K562 (cell line): Measurements from ENCODE around the gene RALGAPA2. TPM values are rescaled to one million over a fixed set of nuclear protein-coding genes. Genes with fewer than 3 reads are reported as not detected.

Experiments used
- ATAC-seq: fragments of 200-7000 bp; cut with Tn5 transposase; 3 replicates; pipeline ENCODE4 v1.9.1; 2020; ENCODE audit warnings: moderate library complexity
- BruUV-seq: library from RNA; stranded (reverse); fragments of 400-500 nt; replicated peaks from 2 replicates; lab custom pipeline; 2021; lab: Mats Ljungman, UMichigan
- CTCF ChIA-PET: fragments of 300-600 bp; formaldehyde crosslinking; extraction: SDS; loops from one replicate; lab custom pipeline; 2021; ENCODE audit warnings: low intra/inter-chr PET ratio; lab: Yijun Ruan, JAX
- POLR2A ChIA-PET: fragments of 300-600, 350-650 bp; sonication (Branson Sonifier 250); formaldehyde crosslinking; extraction: SDS; loops from one replicate; lab custom pipeline; 2021; ENCODE audit warnings: antibody characterized with exemption, inconsistent platforms; lab: Yijun Ruan, JAX
- DNase-seq, 4 experiments: peaks; one replicate each; pipeline versions ENCODE4 v3.0.0 to v3.0.0-alpha.2; 2011 to 2018; ENCODE audit warnings: low spot score in 3 of 4, mixed read lengths in 3 of 4; ENCODE audit errors: extremely low read depth in 1 of 4
- FAIRE-seq: peaks from 2 replicates; lab custom pipeline; 2011; peaks lifted over from hg19 to GRCh38; lab: Jason Lieb, UNC
- H2AFZ ChIP-seq: 2 replicates; pipeline ENCODE4 v1.6.0; 2011; ENCODE audit warnings: low read depth, low read length, control low read depth, inconsistent platforms
- H3K27ac ChIP-seq: fragments of 200-600 bp; 3 replicates; pipeline ENCODE4 v1.8.0; 2011; ENCODE audit warnings: low read depth, mild to moderate bottlenecking, control low read depth, inconsistent platforms, low read length, moderate library complexity, mixed read lengths; ENCODE audit errors: extremely low read depth
- H3K27me3 ChIP-seq, 2 experiments: fragments of 300-600 bp in 1 of 2; 2 replicates in 1 of 2; 3 replicates in 1 of 2; pipeline versions ENCODE4 v1.6.0 to v1.8.0; 2011; ENCODE audit warnings: inconsistent platforms in 2 of 2, low read length in 2 of 2, mild to moderate bottlenecking in 1 of 2, mixed read lengths in 1 of 2, moderate library complexity in 1 of 2; ENCODE audit not compliant: control insufficient read depth in 2 of 2, insufficient read depth in 2 of 2
- H3K36me3 ChIP-seq: fragments of 300-600 bp; 3 replicates; pipeline ENCODE4 v1.8.0; 2011; ENCODE audit warnings: mild to moderate bottlenecking, low read length, inconsistent platforms; ENCODE audit not compliant: control insufficient read depth, insufficient read depth
- H3K4me1 ChIP-seq, 2 experiments: fragments of 200-600 bp in 1 of 2; replicated peaks in 1 of 2; 2 replicates in 1 of 2; 3 replicates in 1 of 2; pipeline versions ENCODE4 v1.5.1 to v1.8.0; 2011; ENCODE audit warnings: inconsistent platforms in 2 of 2, low read length in 2 of 2, mild to moderate bottlenecking in 1 of 2, mixed read lengths in 1 of 2, moderate library complexity in 1 of 2; ENCODE audit not compliant: control insufficient read depth in 2 of 2, insufficient read depth in 2 of 2
- H3K4me2 ChIP-seq: 2 replicates; pipeline ENCODE4 v1.6.1; 2011; ENCODE audit warnings: low read length, control low read depth, inconsistent platforms, mixed read lengths; ENCODE audit not compliant: insufficient read depth
- H3K4me3 ChIP-seq: fragments of 200-600 bp; sonication (generic), shearing (Covaris generic); 2 replicates; pipeline ENCODE4 v1.5.1; 2016; ENCODE audit warnings: control low read depth, inconsistent platforms
- H3K79me2 ChIP-seq: fragments of 200-600 bp; 3 replicates; pipeline ENCODE4 v1.8.0; 2011; ENCODE audit warnings: low read length, inconsistent platforms; ENCODE audit not compliant: control insufficient read depth, insufficient read depth
- H3K9ac ChIP-seq, 2 experiments: 2 replicates each; pipeline versions ENCODE4 v1.6.0 to v1.6.1; 2011; ENCODE audit warnings: low read depth in 2 of 2, low read length in 2 of 2, control low read depth in 1 of 2, inconsistent platforms in 1 of 2, mild to moderate bottlenecking in 1 of 2, mixed read lengths in 1 of 2; ENCODE audit not compliant: insufficient read depth in 1 of 2
- H3K9me1 ChIP-seq: one replicate; pipeline ENCODE4 v1.6.0; 2011; ENCODE audit warnings: inconsistent platforms, mild to moderate bottlenecking, low read length, moderate library complexity; ENCODE audit not compliant: control insufficient read depth, insufficient read depth
- H3K9me3 ChIP-seq: replicated peaks from 2 replicates; pipeline ENCODE4 v1.5.1; 2011; ENCODE audit warnings: low read depth, low read length, inconsistent platforms; ENCODE audit not compliant: control insufficient read depth, insufficient read depth
- H4K20me1 ChIP-seq: replicated peaks from 2 replicates; pipeline ENCODE4 v1.6.1; 2011; ENCODE audit warnings: low read length, inconsistent platforms, mixed read lengths; ENCODE audit not compliant: control insufficient read depth, insufficient read depth
- ELF4 ChIP-seq: fragments of 450-650 bp; formaldehyde crosslinking; IDR thresholded peaks from 2 replicates; pipeline ENCODE4 v1.4.0; 2022; ENCODE audit warnings: missing genetic modification characterization
- ERF ChIP-seq: fragments of 450-650 bp; formaldehyde crosslinking; IDR thresholded peaks from 2 replicates; pipeline ENCODE4 v1.4.0; 2020; ENCODE audit warnings: mild to moderate bottlenecking, mixed read lengths
- HDAC1 ChIP-seq, 2 experiments: fragments of 450-650 bp; IDR thresholded peaks; 2 replicates each; pipeline ENCODE4 v1.6.1; 2016 to 2017; ENCODE audit warnings: inconsistent platforms in 1 of 2, mild to moderate bottlenecking in 1 of 2, moderate library complexity in 1 of 2
- HDAC3 ChIP-seq: fragments of 450-650 bp; IDR thresholded peaks from 2 replicates; pipeline ENCODE4 v1.6.1; 2018; ENCODE audit warnings: borderline replicate concordance, mild to moderate bottlenecking, moderate library complexity; ENCODE audit not compliant: partially characterized antibody
- KLF6 ChIP-seq: fragments of 250-450 bp; sonication (Bioruptor Pico); IDR thresholded peaks from 2 replicates; pipeline ENCODE4 v1.4.0; 2020; ENCODE audit warnings: mild to moderate bottlenecking, moderate library complexity, borderline replicate concordance
- MEF2D ChIP-seq: conservative IDR thresholded peaks from 2 replicates; pipeline ENCODE4 v1.6.1; 2016; ENCODE audit warnings: low read depth, missing genetic modification characterization, missing compliant biosample characterization
- NCOA6 ChIP-seq: fragments of 450-650 bp; IDR thresholded peaks from 2 replicates; pipeline ENCODE4 v1.6.1; 2017; ENCODE audit warnings: mild to moderate bottlenecking
- RBBP5 ChIP-seq: fragments of 200-600 bp; sonication (generic); IDR thresholded peaks from 2 replicates; pipeline ENCODE4 v1.6.1; 2012; ENCODE audit warnings: borderline replicate concordance, mild to moderate bottlenecking, low read length, control low read depth, inconsistent platforms; ENCODE audit not compliant: insufficient read depth, poor library complexity, severe bottlenecking
- SNRNP70 ChIP-seq: fragments of 200-400 bp; formaldehyde crosslinking; optimal IDR thresholded peaks from 2 replicates; pipeline ENCODE3; 2017; ENCODE audit warnings: low read depth, low read length
- THRAP3 ChIP-seq: fragments of 450-650 bp; IDR thresholded peaks from 2 replicates; pipeline ENCODE4 v1.6.1; 2016; ENCODE audit warnings: mild to moderate bottlenecking, inconsistent platforms, borderline replicate concordance
- UBTF ChIP-seq, 2 experiments: IDR thresholded peaks; 2 replicates each; pipeline ENCODE4 v1.6.1; 2012; ENCODE audit warnings: improper control_type of control experiment in 2 of 2, low read depth in 2 of 2, low read length in 2 of 2, borderline replicate concordance in 1 of 2
- ZBTB9 ChIP-seq: fragments of 450-650 bp; formaldehyde crosslinking; IDR thresholded peaks from 2 replicates; pipeline ENCODE4 v1.4.0; 2020; ENCODE audit warnings: mild to moderate bottlenecking, moderate library complexity
- ZKSCAN8 ChIP-seq: fragments of 200-800 bp; sonication (Bioruptor generic); IDR thresholded peaks from 2 replicates; pipeline ENCODE4 v1.6.1; 2016; ENCODE audit warnings: missing genetic modification characterization, missing compliant biosample characterization
- ZNF3 ChIP-seq: fragments of 250-450 bp; sonication (Bioruptor Pico); IDR thresholded peaks from 2 replicates; pipeline ENCODE4 v1.5.0; 2021; ENCODE audit warnings: mild to moderate bottlenecking, moderate library complexity
- ZNF324 ChIP-seq: fragments of 250-450 bp; sonication (Bioruptor Pico); IDR thresholded peaks from 2 replicates; pipeline ENCODE4 v1.4.0; 2020; ENCODE audit warnings: mild to moderate bottlenecking
- ZNF431 ChIP-seq: sonication (generic); formaldehyde crosslinking; IDR thresholded peaks from 2 replicates; pipeline ENCODE4 v1.8.0; 2022; ENCODE audit warnings: mild to moderate bottlenecking, missing genetic modification reagents
- ZNF778 ChIP-seq: fragments of 450-650 bp; formaldehyde crosslinking; IDR thresholded peaks from 2 replicates; pipeline ENCODE4 v1.4.0; 2020; ENCODE audit warnings: mild to moderate bottlenecking, moderate library complexity
- WGBS: fragments of 100-300 bp; shearing (Covaris generic); methylation state at CpG from one replicate; pipeline ENCODE4 v1.1.6; 2016; ENCODE audit warnings: low coverage, mixed read lengths; ENCODE audit not compliant: insufficient coverage; ENCODE audit errors: missing lambda C conversion rate; 5-methylcytosine and 5-hydroxymethylcytosine counted together
- in situ Hi-C: fragments of 300-500 bp; cut with MboI; formaldehyde crosslinking; loops from 4 replicates; pipeline ENCODE4 v1.15.0; 2018; ENCODE audit warnings: inconsistent platforms, mixed read lengths
- intact Hi-C: fragments of 100-400 bp; cut with micrococcal nuclease; formaldehyde crosslinking; loops from 2 replicates; pipeline ENCODE4 v1.14.2; 2022
- polyA plus RNA-seq, 8 experiments: library from polyadenylated mRNA; depleted of rRNA in 4 of 8; stranded (reverse) in 5 of 8; unstranded in 3 of 8; fragments of >200 nt; fragmentation: Nextera tagmentation in 2 of 8; fragmentation: Illumina TruSeq in 1 of 8; extraction: Ambion mirVana in 2 of 8; extraction: Trizol in 1 of 8; gene quantifications; 2 replicates each; pipeline versions ENCODE4 v1.2.1 to v1.2.3, GENCODE V29; 2011 to 2014; ENCODE audit warnings: inconsistent platforms in 1 of 8, missing spikeins in 1 of 8
- total RNA-seq, 7 experiments: library from RNA; depleted of rRNA in 6 of 7; stranded (reverse); fragments of >200 nt in 6 of 7; fragmentation: Illumina TruSeq in 2 of 7; extraction: Trizol in 2 of 7; gene quantifications; 2 replicates each; pipeline versions ENCODE4 v1.2.1 to v1.2.3, GENCODE V29; 2011 to 2021; ENCODE audit warnings: low replicate concordance in 1 of 7

Gene RALGAPA2
- total and polyA plus RNA-seq, 9 of the 15 experiments (the other 6 are each of a cell fraction or from before 2014, with no cell fraction given), result 0.35 to 2.7 (median 1.4) TPM

GRCh38 chr20:20430066-20430465, 282.4 kb downstream of the RALGAPA2 start:
- Histone ChIP-seq H3K79me2 (no peaks in the 10 kb centered on the region), H3K27ac (no peak overlapping the region), H3K9me3 (no peaks in the 10 kb centered on the region), H3K36me3 (no peaks in the 10 kb centered on the region), H3K27me3 (no peaks in the 10 kb centered on the region; a peak in 1 of 5 replicates), H3K9ac (no peak overlapping the region), H2AFZ (no peak overlapping the region), H3K4me2 (no peak overlapping the region), H3K9me1 (no peaks in the 10 kb centered on the region), H4K20me1 (no peaks in the 10 kb centered on the region)
- no peak for ATAC-seq
- no TSS peak for BruUV-seq
- ChIA-PET CTCF (no interaction called here), POLR2A (no interaction called here)
- intact Hi-C loops (no loop called here), in situ Hi-C loops (no loop called here)
- 0% methylated on average over 2 of the region's 3 CpGs for WGBS
- no peak for TF ChIP-seq ZNF3 (CRISPR knock-in tag)
- TF ChIP-seq MEF2D (tag), result no peak
- TF ChIP-seq HDAC1 (IDR thresholded peaks at IDR 0.05), result no peak
- TF ChIP-seq ZKSCAN8 (CRISPR knock-in tag), result no peak
- no peak for TF ChIP-seq ZNF431
- TF ChIP-seq ELF4 (CRISPR knock-in tag), result no peak
- TF ChIP-seq NCOA6, result no peak
- no peak for TF ChIP-seq KLF6 (CRISPR knock-in tag)
- no peak for TF ChIP-seq SNRNP70
- no peak for TF ChIP-seq ERF (CRISPR knock-in tag)
- TF ChIP-seq ZNF778 (CRISPR knock-in tag), result no peak
- no peak for TF ChIP-seq HDAC3
- TF ChIP-seq ZBTB9 (CRISPR knock-in tag), result no peak
- TF ChIP-seq ZNF324, result no peak
- no peak for TF ChIP-seq RBBP5
- no peak for TF ChIP-seq UBTF (IDR thresholded peaks at IDR 0.05; ENCODE audit: borderline replicate concordance in 1 of 2, low read depth in 2 of 2, low read length in 2 of 2)
- no peak for TF ChIP-seq THRAP3
- TF ChIP-seq, all 486 proteins: peak for 0
- Histone ChIP-seq H3K4me1 (no peaks in the 10 kb centered on the region), H3K4me3 (no peak overlapping the region)
- FAIRE-seq (no peak), DNase-seq (no peak)
